ENCODE data around the gene MTAP.

Gene MTAP

GRCh38 chr9:21970800-21971640 is 168.6 kb downstream of the MTAP start:
- no peak for DNase-seq (ENCODE audit: low read depth)
- peaks cover 15% of the 10 kb centered on the region for H3K9me3 ChIP-seq (ENCODE audit: control insufficient read depth, low read length)
- peak overlapping the region; percentile 14 for H3K4me3 ChIP-seq (ENCODE audit: low read length)
- H3K9ac ChIP-seq (ENCODE audit: low read length), result no peak overlapping the region
- peaks cover 33% of the 10 kb centered on the region for H3K27me3 ChIP-seq (replicated peaks; ENCODE audit: control insufficient read depth, insufficient read depth, low read length)
- no peaks in the 10 kb centered on the region for H3K36me3 ChIP-seq (ENCODE audit: control insufficient read depth, insufficient read depth, low read length, severe bottlenecking)
- H3K4me1 ChIP-seq (ENCODE audit: control insufficient read depth, insufficient read depth, low read length), result peaks cover 41% of the 10 kb centered on the region

- peaks cover 42% of the 10 kb centered on the region for H3K4me1 ChIP-seq (ENCODE audit: control insufficient read depth, insufficient read depth, low read length)
- H3K27me3 ChIP-seq (replicated peaks; ENCODE audit: control insufficient read depth, insufficient read depth, low read length), result peaks cover 41% of the 10 kb centered on the region
- no peaks in the 10 kb centered on the region for H3K36me3 ChIP-seq (ENCODE audit: control insufficient read depth, insufficient read depth, low read length, severe bottlenecking)
- peak overlapping the region; percentile 46 for H3K9ac ChIP-seq (ENCODE audit: low read length)
- peaks cover 15% of the 10 kb centered on the region for H3K9me3 ChIP-seq (ENCODE audit: control insufficient read depth, low read length)
- peak overlapping the region; percentile 92 for H3K4me3 ChIP-seq (ENCODE audit: low read length)
- DNase-seq (ENCODE audit: low read depth), result no peak
Observed at GRCh38 chr9:21972361-21972760, 169.9 kb downstream of the MTAP start.

DNA sequence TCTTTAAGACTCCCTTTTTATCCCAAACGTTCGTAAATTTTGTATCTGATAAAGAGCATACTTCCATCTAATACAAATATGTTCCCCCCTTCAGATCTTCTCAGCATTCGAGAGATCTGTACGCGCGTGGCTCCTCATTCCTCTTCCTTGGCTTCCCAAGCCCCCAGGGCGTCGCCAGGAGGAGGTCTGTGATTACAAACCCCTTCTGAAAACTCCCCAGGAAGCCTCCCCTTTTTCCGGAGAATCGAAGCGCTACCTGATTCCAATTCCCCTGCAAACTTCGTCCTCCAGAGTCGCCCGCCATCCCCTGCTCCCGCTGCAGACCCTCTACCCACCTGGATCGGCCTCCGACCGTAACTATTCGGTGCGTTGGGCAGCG is 171.9 kb downstream of the MTAP start:
- no peaks in the 10 kb centered on the region for H3K36me3 ChIP-seq (ENCODE audit: control insufficient read depth, insufficient read depth, low read length, severe bottlenecking)
- peak; percentile 41 for DNase-seq (ENCODE audit: low read depth)
- H3K9me3 ChIP-seq (ENCODE audit: control insufficient read depth, low read length), result peaks cover 9% of the 10 kb centered on the region
- peaks cover 29% of the 10 kb centered on the region for H3K4me1 ChIP-seq (ENCODE audit: control insufficient read depth, insufficient read depth, low read length)
- peak overlapping the region; percentile 92 for H3K4me3 ChIP-seq (ENCODE audit: low read length)
- peaks cover 36% of the 10 kb centered on the region for H3K27me3 ChIP-seq (replicated peaks; ENCODE audit: control insufficient read depth, insufficient read depth, low read length)
- H3K9ac ChIP-seq (ENCODE audit: low read length), result peak overlapping the region; percentile 90

- H3K4me3 ChIP-seq (ENCODE audit: low read length), result peak overlapping the region; percentile 92
- DNase-seq (ENCODE audit: low read depth), result peak; percentile 83
- H3K36me3 ChIP-seq (ENCODE audit: control insufficient read depth, insufficient read depth, low read length, severe bottlenecking), result no peaks in the 10 kb centered on the region
- peaks cover 8% of the 10 kb centered on the region for H3K9me3 ChIP-seq (ENCODE audit: control insufficient read depth, low read length)
- H3K27me3 ChIP-seq (replicated peaks; ENCODE audit: control insufficient read depth, insufficient read depth, low read length), result peaks cover 37% of the 10 kb centered on the region
- peaks cover 26% of the 10 kb centered on the region for H3K4me1 ChIP-seq (ENCODE audit: control insufficient read depth, insufficient read depth, low read length)
- H3K9ac ChIP-seq (ENCODE audit: low read length), result peak overlapping the region; percentile 90
Observed at GRCh38 chr9:21974722-21975409, 172.4 kb downstream of the MTAP start.

- Histone ChIP-seq H3K9ac (ENCODE audit: low read length) (no peak overlapping the region), H3K27me3 (replicated peaks; ENCODE audit: control insufficient read depth, insufficient read depth, low read length) (peaks cover 29% of the 10 kb centered on the region), H3K36me3 (ENCODE audit: control insufficient read depth, insufficient read depth, low read length, severe bottlenecking) (no peaks in the 10 kb centered on the region), H3K9me3 (ENCODE audit: control insufficient read depth, low read length) (no peaks in the 10 kb centered on the region), H3K4me3 (ENCODE audit: low read length) (peak overlapping the region; percentile 92), H3K4me1 (ENCODE audit: control insufficient read depth, insufficient read depth, low read length) (peaks cover 16% of the 10 kb centered on the region)
- DNase-seq (ENCODE audit: low read depth), result no peak
Observed at GRCh38 chr9:21976334-21976875, 174.0 kb downstream of the MTAP start.

DNA sequence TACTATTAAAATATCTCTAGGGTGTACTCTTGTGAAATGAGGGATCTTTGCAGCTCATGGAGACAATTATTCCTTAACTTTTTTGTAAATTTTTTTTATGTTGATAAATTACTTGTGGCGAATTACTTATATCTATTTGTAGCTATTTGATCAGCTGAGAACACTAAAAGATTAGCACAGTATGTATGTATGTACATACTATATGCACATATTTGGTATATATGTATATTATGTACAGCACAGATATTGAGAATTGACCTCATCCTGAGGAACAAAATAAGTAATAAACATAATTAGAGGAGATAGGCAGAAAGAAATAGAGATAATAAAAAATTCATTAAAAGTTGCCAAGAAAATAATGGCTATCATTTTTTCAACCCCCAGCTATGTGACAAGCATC is 180.0 kb downstream of the MTAP start:
- H3K36me3 ChIP-seq (ENCODE audit: control insufficient read depth, insufficient read depth, low read length, severe bottlenecking), result no peaks in the 10 kb centered on the region
- H3K27me3 ChIP-seq (replicated peaks; ENCODE audit: control insufficient read depth, insufficient read depth, low read length), result peaks cover 15% of the 10 kb centered on the region
- H3K4me1 ChIP-seq (ENCODE audit: control insufficient read depth, insufficient read depth, low read length), result peaks cover 16% of the 10 kb centered on the region
- no peak for DNase-seq (ENCODE audit: low read depth)
- H3K9ac ChIP-seq (ENCODE audit: low read length), result no peak overlapping the region
- no peaks in the 10 kb centered on the region for H3K9me3 ChIP-seq (ENCODE audit: control insufficient read depth, low read length)
- no peak overlapping the region for H3K4me3 ChIP-seq (ENCODE audit: low read length)

- Histone ChIP-seq H3K9me3 (ENCODE audit: control insufficient read depth, low read length) (no peaks in the 10 kb centered on the region), H3K36me3 (ENCODE audit: control insufficient read depth, insufficient read depth, low read length, severe bottlenecking) (no peaks in the 10 kb centered on the region), H3K9ac (ENCODE audit: low read length) (no peak overlapping the region), H3K27me3 (replicated peaks; ENCODE audit: control insufficient read depth, insufficient read depth, low read length) (peaks cover 10% of the 10 kb centered on the region), H3K4me1 (ENCODE audit: control insufficient read depth, insufficient read depth, low read length) (peaks cover 21% of the 10 kb centered on the region), H3K4me3 (ENCODE audit: low read length) (no peak overlapping the region)
- no peak for DNase-seq (ENCODE audit: low read depth)
Observed at GRCh38 chr9:21982861-21983560, 180.6 kb downstream of the MTAP start.

- no peak for DNase-seq (ENCODE audit: low read depth)
- Histone ChIP-seq H3K4me3 (ENCODE audit: low read length) (no peak overlapping the region), H3K27me3 (replicated peaks; ENCODE audit: control insufficient read depth, insufficient read depth, low read length) (peaks cover 9% of the 10 kb centered on the region), H3K9ac (ENCODE audit: low read length) (no peak overlapping the region), H3K9me3 (ENCODE audit: control insufficient read depth, low read length) (no peaks in the 10 kb centered on the region), H3K4me1 (ENCODE audit: control insufficient read depth, insufficient read depth, low read length) (peaks cover 26% of the 10 kb centered on the region), H3K36me3 (ENCODE audit: control insufficient read depth, insufficient read depth, low read length, severe bottlenecking) (no peaks in the 10 kb centered on the region)
Observed at GRCh38 chr9:21983561-21983935, 181.1 kb downstream of the MTAP start.

- Histone ChIP-seq H3K9ac (ENCODE audit: low read length) (no peak overlapping the region), H3K36me3 (ENCODE audit: control insufficient read depth, insufficient read depth, low read length, severe bottlenecking) (no peaks in the 10 kb centered on the region), H3K27me3 (replicated peaks; ENCODE audit: control insufficient read depth, insufficient read depth, low read length) (peaks cover 5% of the 10 kb centered on the region), H3K9me3 (ENCODE audit: control insufficient read depth, low read length) (no peaks in the 10 kb centered on the region), H3K4me1 (ENCODE audit: control insufficient read depth, insufficient read depth, low read length) (peaks cover 29% of the 10 kb centered on the region), H3K4me3 (ENCODE audit: low read length) (no peak overlapping the region)
- DNase-seq (ENCODE audit: low read depth), result no peak
Observed at GRCh38 chr9:21984101-21984500, 181.7 kb downstream of the MTAP start.

DNA sequence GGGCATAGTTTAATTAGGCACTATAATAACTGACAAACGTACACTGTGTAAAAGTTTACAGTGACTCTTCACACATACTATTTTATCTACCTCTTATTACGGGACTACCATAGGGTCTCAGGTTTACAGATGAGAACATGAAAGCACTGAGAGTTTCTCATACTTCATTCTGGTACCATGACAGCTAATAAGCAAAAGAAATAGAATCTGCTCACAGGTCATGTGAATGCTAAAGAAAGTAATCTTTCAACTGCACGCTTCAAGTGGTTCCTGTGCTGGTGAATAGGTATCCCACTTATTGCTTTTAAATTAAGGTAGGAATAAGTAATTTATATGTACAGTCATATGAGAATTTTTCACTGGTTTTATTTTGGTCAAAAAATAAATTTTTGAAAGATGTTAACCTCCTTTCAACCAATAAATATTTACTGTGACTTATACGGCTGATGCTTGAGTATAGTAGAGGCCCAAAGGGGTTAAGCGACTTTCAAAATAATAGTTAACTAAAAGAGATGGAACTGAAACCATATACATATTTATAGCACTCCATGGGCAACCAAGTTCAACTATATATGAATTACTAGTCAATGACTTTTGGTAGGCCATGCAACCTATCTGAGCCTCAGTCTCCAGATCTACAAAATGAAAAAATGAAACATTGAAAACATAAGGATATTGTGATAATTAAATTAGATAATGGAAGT is 183.7 kb downstream of the MTAP start:
- no peak for DNase-seq (ENCODE audit: low read depth)
- peaks cover 45% of the 10 kb centered on the region for H3K4me1 ChIP-seq (ENCODE audit: control insufficient read depth, insufficient read depth, low read length)

More for the DNA sequence above, 183.7 kb downstream of the MTAP start:
- Histone ChIP-seq H3K36me3 (ENCODE audit: control insufficient read depth, insufficient read depth, low read length, severe bottlenecking) (no peaks in the 10 kb centered on the region), H3K27me3 (replicated peaks; ENCODE audit: control insufficient read depth, insufficient read depth, low read length) (no peaks in the 10 kb centered on the region), H3K4me3 (ENCODE audit: low read length) (no peak overlapping the region), H3K9me3 (ENCODE audit: control insufficient read depth, low read length) (no peaks in the 10 kb centered on the region), H3K9ac (ENCODE audit: low read length) (no peak overlapping the region)

All from adipocyte (in vitro differentiated cells).